Activated CD4-positive, alpha-beta T cell treated with anti-CD3 and anti-CD28 coated beads for 4 hours (primary cell): ENCODE results near the gene FARP1.

Experiments
- DNase-seq, 2 donors: peaks; one replicate each; pipeline ENCODE4 v3.0.0-alpha.2; 2020

FARP1 gene

GRCh38 chr13:98289339-98289945 lies 146.5 kb downstream of the FARP1 start:
- DNase-seq = no peak

- DNase-seq = no peak
These were observed 147.4 kb downstream of the FARP1 start for GRCh38 chr13:98290261-98290660.

- no peak for DNase-seq
These were observed 148.8 kb downstream of the FARP1 start for GRCh38 chr13:98291658-98292057.

DNA sequence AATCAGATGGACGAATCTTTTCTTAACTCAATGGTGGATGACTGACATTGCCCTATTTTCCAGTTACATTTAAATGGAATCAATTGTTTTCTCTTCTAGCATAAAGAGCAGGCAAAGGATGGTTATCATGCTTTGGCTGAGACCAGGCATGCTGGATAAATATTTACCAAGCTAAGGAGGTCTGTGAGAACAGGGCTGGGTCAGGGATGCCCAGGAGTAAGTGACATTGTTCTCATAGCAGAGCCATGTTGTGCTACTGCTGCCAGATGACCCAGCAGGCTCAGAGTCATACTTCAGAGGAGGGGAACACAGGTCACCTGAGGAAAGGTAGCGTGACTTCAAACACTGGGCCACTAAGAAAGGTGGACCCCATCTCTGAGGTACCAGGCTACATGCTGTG lies 150.2 kb downstream of the FARP1 start:
- no peak for DNase-seq

DNA sequence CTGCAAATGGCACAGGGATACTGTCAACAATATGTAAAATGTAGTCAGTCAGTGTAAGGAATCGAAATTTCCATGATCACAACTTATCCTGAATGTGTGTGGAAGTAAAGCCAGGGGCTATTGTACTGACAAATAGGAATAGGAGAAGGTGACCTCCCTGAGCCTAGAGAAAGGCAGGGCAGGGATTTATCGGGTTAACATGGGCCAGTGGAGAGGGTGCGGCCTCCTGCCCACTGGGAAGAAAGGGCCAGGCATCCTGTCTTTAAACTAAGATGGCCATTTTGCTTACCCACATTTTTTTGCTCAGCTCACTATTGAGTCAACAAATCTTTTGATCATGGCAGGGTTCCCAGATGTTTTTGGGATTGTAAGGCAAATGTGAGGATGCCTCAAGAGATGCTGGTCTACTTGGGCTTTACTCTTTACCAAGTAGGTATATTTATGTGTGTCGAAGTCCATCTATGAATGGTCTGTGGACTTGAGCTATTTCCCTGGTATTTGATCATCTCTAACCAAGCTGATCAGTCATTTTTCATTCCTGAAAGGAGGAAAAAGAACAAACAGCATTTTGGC lies 150.8 kb downstream of the FARP1 start:
- no peak for DNase-seq

DNA sequence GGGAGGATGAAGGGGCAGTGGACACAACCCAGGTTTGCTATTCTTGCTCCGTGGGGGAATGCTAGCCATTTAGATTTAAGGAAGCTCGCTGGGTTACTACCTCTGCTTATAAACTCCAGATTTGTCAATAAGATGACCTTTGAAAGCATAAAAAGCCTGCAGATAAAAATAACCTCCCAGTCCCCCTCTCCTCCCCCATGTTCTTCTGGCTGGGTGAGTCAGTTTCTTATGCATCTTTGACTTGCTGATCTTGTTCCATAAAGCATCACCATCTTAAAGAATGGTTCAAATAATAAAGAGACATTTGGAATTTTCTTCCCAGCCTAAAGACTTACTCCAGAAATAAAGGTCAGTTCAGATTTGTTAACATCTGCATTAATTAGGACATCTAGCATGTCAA lies 152.5 kb downstream of the FARP1 start:
- DNase-seq = no peak

DNA sequence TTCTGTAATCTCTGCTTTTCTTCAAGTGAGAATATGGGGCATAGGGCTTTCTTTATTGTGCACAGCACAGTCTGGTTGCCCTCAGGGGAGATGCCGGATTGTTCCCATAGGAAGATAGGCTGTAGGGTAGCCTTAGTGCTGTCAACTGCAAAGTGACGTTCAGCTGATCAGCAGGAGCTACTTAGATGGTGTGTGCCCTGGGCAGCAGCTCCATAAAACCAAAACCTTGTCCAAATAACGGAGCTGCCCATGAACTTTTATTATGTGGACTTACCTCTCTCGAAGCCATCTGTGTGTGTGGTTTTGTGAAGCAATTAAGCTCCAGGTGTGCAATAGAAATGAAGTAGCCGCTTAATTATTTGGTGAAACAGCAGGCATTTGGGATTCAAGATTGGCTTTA lies 154.2 kb downstream of the FARP1 start:
- DNase-seq = no peak

- no peak for DNase-seq
These were observed 154.9 kb downstream of the FARP1 start for GRCh38 chr13:98297745-98298144.

DNA sequence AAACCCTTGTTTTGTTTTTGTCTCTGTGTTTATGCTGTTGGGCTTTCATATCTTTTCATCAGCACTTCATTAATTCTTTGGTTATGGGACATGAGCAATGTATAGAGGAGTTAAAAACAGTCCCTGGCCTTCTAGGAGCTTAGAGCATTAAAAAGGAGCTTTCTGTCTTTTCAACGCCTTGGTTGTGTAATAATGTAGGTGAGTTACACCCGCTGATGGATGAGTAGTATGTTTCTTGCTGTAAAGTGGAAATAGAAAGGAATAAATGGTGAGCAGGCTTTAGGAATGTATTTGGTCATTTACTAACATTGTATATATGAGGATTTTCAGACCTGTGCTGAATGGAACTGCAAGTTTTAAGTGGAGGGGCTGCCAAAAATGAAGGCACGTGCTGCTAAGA lies 155.7 kb downstream of the FARP1 start:
- DNase-seq = no peak

DNA sequence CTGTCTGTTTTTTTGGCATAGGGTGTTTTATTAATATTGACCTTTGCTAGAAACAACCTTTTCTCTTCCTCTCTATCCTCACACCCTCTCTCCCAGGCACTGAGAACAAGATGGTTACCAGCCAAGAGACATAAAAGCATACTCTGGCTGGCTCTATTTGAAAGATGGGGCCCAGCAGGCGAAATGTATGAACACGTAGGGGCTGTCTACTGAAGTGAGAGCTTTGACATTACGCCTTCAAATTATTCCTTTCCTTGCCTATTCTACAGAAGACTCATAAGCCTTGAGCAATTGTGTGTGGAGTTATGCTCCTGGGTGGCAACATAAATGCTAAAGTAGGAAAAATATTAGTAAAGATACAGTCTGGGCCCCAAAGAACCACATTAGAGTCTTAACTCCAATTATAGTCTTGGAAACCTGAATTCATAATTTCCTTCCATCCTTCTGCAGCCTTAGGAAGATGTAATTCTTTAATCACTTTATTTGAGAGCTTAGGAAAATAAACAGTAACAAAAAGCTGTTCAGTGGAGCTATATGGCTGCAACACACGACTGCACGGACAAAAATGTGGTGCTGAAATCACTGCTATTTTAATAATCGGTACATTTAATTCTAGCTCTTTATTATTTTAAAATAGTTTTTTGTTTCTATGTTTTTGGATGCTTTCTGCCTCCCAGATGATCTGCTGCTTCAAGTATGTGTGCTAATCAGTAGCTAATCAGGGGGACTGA lies 156.5 kb downstream of the FARP1 start:
- no peak for DNase-seq

DNA sequence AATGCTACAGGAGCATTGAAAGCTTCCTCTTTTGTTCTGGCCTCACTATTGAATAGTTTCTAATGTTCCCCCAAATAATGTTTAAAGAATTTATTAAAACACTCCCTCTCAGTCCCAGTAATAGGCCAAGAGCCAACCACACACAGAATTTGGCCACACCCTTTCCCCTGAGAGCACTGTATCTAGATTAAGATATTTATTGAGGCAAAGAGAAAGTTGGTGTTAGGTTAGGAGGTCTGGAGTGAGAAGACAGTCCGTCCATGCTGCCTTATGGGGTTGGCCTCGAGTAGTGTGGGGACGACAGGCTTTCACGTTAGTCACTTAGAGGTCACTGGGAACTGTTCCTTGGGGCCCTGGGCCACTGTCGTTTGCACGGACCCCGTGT lies 157.1 kb downstream of the FARP1 start:
- no peak for DNase-seq

DNA sequence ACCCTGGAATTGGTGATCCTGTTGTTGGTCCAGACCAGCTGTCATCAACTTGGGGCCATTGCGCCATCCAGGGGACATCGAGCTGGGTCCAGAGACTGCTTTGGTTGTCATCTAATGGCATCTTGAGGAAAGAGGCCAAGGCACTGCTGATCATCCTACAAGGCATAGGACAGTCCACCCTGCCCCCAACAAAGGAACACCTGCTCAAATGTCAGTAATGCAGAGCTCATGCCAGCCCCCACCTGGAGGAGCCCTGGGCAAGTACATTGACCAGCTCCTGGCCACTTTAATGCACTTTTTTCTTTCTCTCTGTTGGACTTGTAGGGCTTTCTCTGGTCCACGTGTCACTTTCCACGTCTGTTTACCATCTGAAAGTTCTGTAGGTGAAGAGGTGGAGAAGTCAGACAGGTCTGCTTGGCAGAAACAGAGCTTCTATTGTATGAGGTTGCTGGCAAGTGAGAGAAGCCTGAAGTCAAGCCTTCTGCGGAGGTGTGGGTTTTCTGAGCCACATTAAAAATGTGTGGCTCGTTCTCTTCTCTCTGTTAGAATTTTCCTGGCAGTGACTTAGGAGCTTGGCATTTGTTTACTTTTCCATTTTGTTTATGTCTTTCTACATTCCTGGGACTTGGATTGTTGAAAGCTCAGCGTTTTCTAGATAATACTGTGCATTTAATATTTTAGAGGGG lies 158.2 kb downstream of the FARP1 start:
- DNase-seq = no peak

- no peak for DNase-seq
These were observed 158.8 kb downstream of the FARP1 start for GRCh38 chr13:98301721-98302120.

DNA sequence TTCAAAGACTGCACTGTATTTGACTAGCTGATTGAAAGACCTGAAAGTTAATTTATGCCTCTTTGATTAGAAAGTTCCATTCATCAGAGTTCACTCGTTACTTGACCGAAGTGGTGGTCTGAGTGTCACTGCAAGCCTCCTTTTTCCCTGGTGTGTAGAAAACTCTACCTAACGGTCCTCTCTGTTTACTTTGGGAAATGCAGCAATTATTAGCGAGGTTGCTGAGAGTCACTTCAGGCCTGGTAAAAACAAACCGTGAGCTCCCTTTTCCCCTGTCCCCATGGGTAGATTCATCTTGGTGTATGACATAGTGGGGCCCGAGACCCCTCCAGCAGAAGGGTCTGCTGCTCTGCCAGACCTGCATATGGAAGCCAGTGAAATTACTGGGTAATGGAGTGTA lies 161.0 kb downstream of the FARP1 start:
- DNase-seq = no peak

DNA sequence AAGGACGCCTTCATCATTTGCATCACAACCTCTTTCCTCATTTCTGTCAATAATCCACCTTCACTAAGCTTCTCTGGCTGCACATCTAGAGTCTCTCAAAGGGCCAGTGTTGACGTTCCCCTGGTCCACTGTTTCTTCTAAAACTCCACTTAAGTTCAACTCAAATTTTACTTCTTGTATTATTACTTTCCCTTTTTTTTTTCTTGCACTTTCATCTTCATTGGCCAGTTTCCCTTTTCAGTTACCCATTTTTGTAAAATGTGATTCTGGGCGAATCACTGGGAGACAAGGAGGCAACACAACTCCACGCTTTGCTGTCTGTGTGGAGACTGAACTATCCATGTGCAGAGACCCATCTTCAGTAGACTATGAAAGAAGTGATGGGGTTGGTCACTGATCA lies 162.8 kb downstream of the FARP1 start:
- no peak for DNase-seq

DNA sequence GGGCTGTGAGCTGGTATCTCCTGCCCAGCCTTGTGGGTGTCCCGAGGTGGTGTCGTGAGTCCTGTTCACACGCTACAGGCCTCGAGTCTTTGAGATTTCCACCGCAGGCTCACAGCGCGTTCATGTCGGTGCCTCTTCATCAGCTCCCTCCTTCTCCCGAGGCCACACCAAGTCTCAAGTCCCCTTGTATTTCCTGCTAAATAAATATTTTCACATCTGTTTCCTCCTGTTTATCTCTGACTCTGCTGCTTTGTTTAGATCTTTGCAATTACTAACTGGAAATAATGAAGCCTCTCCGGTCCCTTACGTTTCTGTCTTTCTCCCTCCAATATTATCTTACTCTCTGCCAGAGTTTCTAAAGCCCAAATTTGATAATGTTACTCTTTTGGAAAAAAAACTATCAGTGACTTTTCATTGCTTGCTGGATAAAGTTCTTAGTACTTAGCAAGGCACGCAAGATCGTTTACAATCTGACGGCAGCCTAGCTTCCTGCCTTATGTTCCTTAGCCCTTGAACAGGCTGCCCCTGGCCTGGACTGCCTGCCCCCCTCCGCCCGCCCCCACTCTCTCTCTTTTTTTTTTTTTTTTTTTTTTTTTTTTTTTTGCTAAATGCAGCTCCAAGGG lies 164.7 kb downstream of the FARP1 start:
- no peak for DNase-seq

DNA sequence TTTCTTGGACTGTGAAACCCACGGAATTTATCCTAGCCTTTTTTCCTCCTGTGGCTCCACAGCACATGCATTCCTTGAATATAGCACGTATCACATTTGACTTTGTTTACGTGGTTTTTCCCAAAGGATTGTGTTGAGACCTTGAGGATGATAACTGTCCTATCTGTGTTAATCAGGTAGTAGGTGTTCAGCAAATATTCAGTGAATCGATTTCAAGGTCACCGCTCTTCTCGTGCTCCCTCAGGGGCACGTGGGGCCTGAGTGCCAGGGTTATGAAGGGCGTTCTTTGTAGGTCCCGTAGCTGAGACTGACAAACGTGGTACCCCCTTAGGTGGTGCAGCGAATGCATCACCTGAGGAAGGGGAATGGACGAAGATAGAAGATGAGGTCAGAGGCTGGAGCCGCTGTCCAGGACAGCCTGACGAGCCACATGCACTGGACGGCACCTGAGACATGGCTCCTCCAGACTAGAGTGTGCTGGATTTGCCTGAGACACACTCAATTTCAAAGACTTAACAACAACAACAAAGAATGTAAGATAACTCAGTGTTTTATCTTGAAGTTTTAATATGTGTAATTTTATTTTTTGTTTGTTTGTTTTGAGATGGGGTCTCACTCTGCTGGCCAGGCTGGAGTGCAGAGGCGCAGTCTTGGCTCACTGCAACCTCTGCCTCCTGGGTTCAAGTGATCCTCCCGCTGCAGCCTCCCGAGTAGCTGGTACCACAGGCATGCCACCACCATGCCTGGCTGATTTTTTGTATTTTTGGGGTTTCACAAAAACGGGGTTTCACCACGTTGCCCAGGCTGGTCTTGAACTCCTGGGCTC lies 165.4 kb downstream of the FARP1 start:
- DNase-seq = no peak

- DNase-seq = no peak
These were observed 166.9 kb downstream of the FARP1 start for GRCh38 chr13:98309569-98310335.

GRCh38 chr13:98310485-98311199 lies 167.7 kb downstream of the FARP1 start:
- no peak for DNase-seq

DNA sequence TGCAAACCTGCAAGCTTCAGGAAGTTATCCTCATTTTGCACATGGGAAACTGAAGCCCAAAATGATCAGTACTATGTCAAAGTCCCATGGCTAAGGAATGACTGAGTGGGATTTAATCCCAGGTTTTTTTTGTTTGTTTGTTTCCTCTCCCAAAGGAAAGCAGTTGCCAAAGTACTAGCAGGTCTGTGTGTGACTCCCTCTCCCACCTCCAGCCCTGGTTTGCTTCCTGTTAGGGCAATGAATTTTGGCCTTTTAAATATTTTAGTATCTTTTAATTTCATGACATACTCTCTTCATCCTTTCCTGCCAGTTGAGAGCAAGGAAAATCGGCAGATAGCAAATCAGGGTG lies 168.3 kb downstream of the FARP1 start:
- no peak for DNase-seq

DNA sequence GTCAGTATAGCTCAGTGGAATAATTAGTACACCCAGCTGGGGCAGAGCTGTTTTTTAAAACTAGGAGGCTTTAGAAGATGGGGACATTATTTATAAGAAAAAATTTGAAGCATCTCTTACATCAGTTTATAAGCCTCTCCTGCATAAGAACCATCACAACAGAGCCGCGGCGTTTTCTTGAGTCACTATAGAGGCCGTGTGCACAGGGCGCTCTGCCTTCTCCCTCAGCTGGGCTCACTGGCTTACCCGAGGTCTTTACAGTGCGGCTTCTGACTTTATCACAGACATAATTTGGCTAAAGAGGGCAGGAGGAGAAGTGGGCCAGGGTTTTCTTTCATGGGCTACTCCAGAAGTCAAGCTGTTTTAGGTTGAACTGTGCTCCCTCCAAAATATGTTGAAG lies 169.7 kb downstream of the FARP1 start:
- DNase-seq = no peak
